Superior temporal gyrus (tissue), 1 donor: Measurements from ENCODE around the gene EML1.

ENCODE experiments used
- DNase-seq: peaks from one replicate; pipeline ENCODE4 v3.0.0-alpha.2; 2016; ENCODE audit errors: extremely low spot score

EML1 gene

GRCh38 chr14:99803803-99804202 lies 10.6 kb downstream of the EML1 start:
- DNase-seq: no peak

GRCh38 chr14:99805757-99806439 lies 12.7 kb downstream of the EML1 start:
- no peak for DNase-seq

- DNase-seq: no peak
Observed at GRCh38 chr14:99806836-99807235, 13.6 kb downstream of the EML1 start.

- no peak for DNase-seq
Observed at GRCh38 chr14:99807413-99808153, 14.4 kb downstream of the EML1 start.

GRCh38 chr14:99808154-99808505 lies 14.9 kb downstream of the EML1 start:
- DNase-seq: no peak

GRCh38 chr14:99808515-99808914 lies 15.3 kb downstream of the EML1 start:
- no peak for DNase-seq

- DNase-seq: no peak
Observed at GRCh38 chr14:99809360-99809759, 16.1 kb downstream of the EML1 start.

- DNase-seq: no peak
Observed at GRCh38 chr14:99809859-99810558, 16.8 kb downstream of the EML1 start.

GRCh38 chr14:99810559-99810874 lies 17.3 kb downstream of the EML1 start:
- DNase-seq: no peak

- DNase-seq: no peak
Observed at GRCh38 chr14:99812096-99812750, 19.0 kb downstream of the EML1 start.

- no peak for DNase-seq
Observed at GRCh38 chr14:99812892-99813291, 19.7 kb downstream of the EML1 start.

GRCh38 chr14:99815696-99816095 lies 22.5 kb downstream of the EML1 start:
- no peak for DNase-seq

GRCh38 chr14:99816217-99816616 lies 23.0 kb downstream of the EML1 start:
- DNase-seq: no peak

GRCh38 chr14:99816642-99817041 lies 23.4 kb downstream of the EML1 start:
- DNase-seq: no peak

- DNase-seq: no peak
Observed at GRCh38 chr14:99817331-99817730, 24.1 kb downstream of the EML1 start.

- no peak for DNase-seq
Observed at GRCh38 chr14:99818503-99819036, 25.4 kb downstream of the EML1 start.

GRCh38 chr14:99819514-99819913 lies 26.3 kb downstream of the EML1 start:
- no peak for DNase-seq

GRCh38 chr14:99820702-99821331 lies 27.6 kb downstream of the EML1 start:
- no peak for DNase-seq

GRCh38 chr14:99821519-99822508 lies 28.6 kb downstream of the EML1 start:
- DNase-seq: peak; percentile 14

- peak; percentile 45 for DNase-seq
Observed at GRCh38 chr14:99822800-99823455, 29.7 kb downstream of the EML1 start.
